Mesenchymal stem cell (in vitro differentiated cells and primary cell): Measurements from ENCODE around the gene GALNT2.

ENCODE experiments used
- DNase-seq: peaks from one replicate; pipeline ENCODE4 v3.0.0-alpha.2; 2013
- H2AFZ ChIP-seq: one replicate; pipeline ENCODE4 v1.6.1; 2013; ENCODE audit warnings: low read depth, mild to moderate bottlenecking, control low read depth, inconsistent platforms, low read length, moderate library complexity
- H2AK5ac ChIP-seq: 2 replicates; pipeline ENCODE4 v1.6.1; 2013; ENCODE audit warnings: low read length, moderate library complexity, mild to moderate bottlenecking, inconsistent platforms; ENCODE audit not compliant: severe bottlenecking
- H2BK120ac ChIP-seq: one replicate; pipeline ENCODE4 v1.6.1; 2013; ENCODE audit warnings: low read depth, mild to moderate bottlenecking, inconsistent platforms, low read length, moderate library complexity
- H2BK12ac ChIP-seq, 2 experiments: one replicate each; pipeline ENCODE4 v1.6.1; 2013; ENCODE audit warnings: inconsistent platforms in 2 of 2, low read length in 2 of 2, mild to moderate bottlenecking in 2 of 2, moderate library complexity in 2 of 2, control low read depth in 1 of 2
- H2BK15ac ChIP-seq: one replicate; pipeline ENCODE4 v1.6.1; 2013; ENCODE audit warnings: mild to moderate bottlenecking, low read depth, inconsistent platforms; ENCODE audit not compliant: poor library complexity, severe bottlenecking
- H2BK5ac ChIP-seq: 2 replicates; pipeline ENCODE4 v1.6.1; 2013; ENCODE audit warnings: low read depth, mild to moderate bottlenecking, low read length, control low read depth, inconsistent platforms; ENCODE audit not compliant: poor library complexity, severe bottlenecking
- H3K14ac ChIP-seq, 2 experiments: one replicate each; pipeline ENCODE4 v1.6.1; 2013; ENCODE audit warnings: inconsistent platforms in 2 of 2, low read length in 2 of 2, control low read depth in 1 of 2, mild to moderate bottlenecking in 1 of 2, moderate library complexity in 1 of 2
- H3K18ac ChIP-seq, 2 experiments: one replicate each; pipeline ENCODE4 v1.6.1; 2013; ENCODE audit warnings: inconsistent platforms in 2 of 2, low read length in 2 of 2, control low read depth in 1 of 2, low read depth in 1 of 2, mild to moderate bottlenecking in 1 of 2
- H3K23ac ChIP-seq, 2 experiments: one replicate each; pipeline ENCODE4 v1.6.1; 2013; ENCODE audit warnings: inconsistent platforms in 2 of 2, low read length in 2 of 2, mild to moderate bottlenecking in 2 of 2, moderate library complexity in 2 of 2, control low read depth in 1 of 2
- H3K27ac ChIP-seq: 2 replicates; pipeline ENCODE4 v1.5.1; 2013; ENCODE audit warnings: mild to moderate bottlenecking, moderate library complexity, low read length, control low read depth, inconsistent platforms; ENCODE audit not compliant: poor library complexity, severe bottlenecking
- H3K27me3 ChIP-seq, 2 experiments: 2 replicates each; pipeline versions ENCODE4 v1.6.1 to v1.7.0; 2013; ENCODE audit warnings: low read length in 2 of 2, mild to moderate bottlenecking in 2 of 2, moderate library complexity in 2 of 2, control low read depth in 1 of 2, inconsistent platforms in 1 of 2; ENCODE audit not compliant: control insufficient read depth in 1 of 2, insufficient read depth in 1 of 2
- H3K36me3 ChIP-seq, 2 experiments: 2 replicates each; pipeline versions ENCODE4 v1.6.1 to v1.7.0; 2013; ENCODE audit warnings: low read length in 2 of 2, control low read depth in 1 of 2, inconsistent platforms in 1 of 2, low read depth in 1 of 2, mild to moderate bottlenecking in 1 of 2; ENCODE audit not compliant: insufficient read depth in 2 of 2, control insufficient read depth in 1 of 2
- H3K4ac ChIP-seq, 2 experiments: one replicate each; pipeline ENCODE4 v1.6.1; 2013; ENCODE audit warnings: inconsistent platforms in 2 of 2, low read length in 2 of 2, mild to moderate bottlenecking in 2 of 2, moderate library complexity in 2 of 2, control low read depth in 1 of 2, low read depth in 1 of 2
- H3K4me1 ChIP-seq: 2 replicates; pipeline ENCODE4 v1.6.1; 2013; ENCODE audit warnings: low read depth, low read length, control low read depth; ENCODE audit not compliant: control insufficient read depth, insufficient read depth
- H3K4me2 ChIP-seq: 2 replicates; pipeline ENCODE4 v1.6.1; 2013; ENCODE audit warnings: low read length, mild to moderate bottlenecking, inconsistent platforms; ENCODE audit not compliant: poor library complexity, severe bottlenecking
- H3K4me3 ChIP-seq, 2 experiments: 2 replicates each; pipeline versions ENCODE4 v1.5.1 to v1.7.0; 2013; ENCODE audit warnings: low read length in 2 of 2, mild to moderate bottlenecking in 2 of 2, control low read depth in 1 of 2, low read depth in 1 of 2; ENCODE audit not compliant: insufficient read depth in 1 of 2
- H3K79me1 ChIP-seq: replicated peaks from 2 replicates; pipeline ENCODE4 v1.6.1; 2013; ENCODE audit warnings: mild to moderate bottlenecking, control low read depth, low read length, inconsistent platforms; ENCODE audit not compliant: poor library complexity, severe bottlenecking
- H3K9ac ChIP-seq: 2 replicates; pipeline ENCODE4 v1.7.0; 2013; ENCODE audit warnings: mild to moderate bottlenecking, low read length, moderate library complexity
- H3K9me3 ChIP-seq: 2 replicates; pipeline ENCODE4 v1.7.0; 2013; ENCODE audit warnings: mild to moderate bottlenecking, low read length; ENCODE audit not compliant: control insufficient read depth
- H4K8ac ChIP-seq: one replicate; pipeline ENCODE4 v1.6.1; 2013; ENCODE audit warnings: inconsistent platforms, mild to moderate bottlenecking, low read length, moderate library complexity
- H4K91ac ChIP-seq: one replicate; pipeline ENCODE4 v1.6.1; 2013; ENCODE audit warnings: mild to moderate bottlenecking, low read length, inconsistent platforms
- WGBS: methylation state at CpG from one replicate; pipeline ENCODE4 v1.1.7; 2013; ENCODE audit warnings: mixed read lengths; 5-methylcytosine and 5-hydroxymethylcytosine counted together

Gene GALNT2

GRCh38 chr1:230066031-230066430 lies 1.0 kb upstream of the GALNT2 start:
- H3K27me3 ChIP-seq, result no peaks in the 10 kb centered on the region
- no peak overlapping the region for H3K4me2 ChIP-seq
- H3K14ac ChIP-seq, result no peak overlapping the region
- WGBS, result 81% methylated on average over 3 of the region's 8 CpGs
- peak overlapping the region; percentile 87 for H3K9ac ChIP-seq
- no peak overlapping the region for H2BK12ac ChIP-seq
- DNase-seq, result no peak
- no peak overlapping the region for H2BK5ac ChIP-seq
- H3K23ac ChIP-seq, result no peak overlapping the region
- H3K4ac ChIP-seq, result no peak overlapping the region
- peaks cover 8% of the 10 kb centered on the region for H3K4me1 ChIP-seq
- no peak overlapping the region for H4K8ac ChIP-seq
- no peak overlapping the region for H2BK15ac ChIP-seq
- no peak overlapping the region for H3K18ac ChIP-seq
- H3K27ac ChIP-seq, result no peak overlapping the region
- H2AK5ac ChIP-seq, result no peak overlapping the region
- peak overlapping the region in 1 of 2 experiments; percentile 86 for H3K4me3 ChIP-seq
- no peak overlapping the region for H2AFZ ChIP-seq
- H4K91ac ChIP-seq, result no peak overlapping the region
- H3K9me3 ChIP-seq, result no peaks in the 10 kb centered on the region
- no peak overlapping the region for H2BK120ac ChIP-seq
- H3K36me3 ChIP-seq, result no peaks in the 10 kb centered on the region
- no peaks in the 10 kb centered on the region for H3K79me1 ChIP-seq

- peak overlapping the region; percentile 89 for H2BK15ac ChIP-seq
- peak overlapping the region; percentile 70 to 96 for H3K18ac ChIP-seq
- no peaks in the 10 kb centered on the region for H3K27me3 ChIP-seq
- no peak overlapping the region for H2BK5ac ChIP-seq
- peak overlapping the region; percentile 89 for H3K4me2 ChIP-seq
- H2AFZ ChIP-seq, result no peak overlapping the region
- peak overlapping the region; percentile 64 to 86 for H3K4ac ChIP-seq
- H3K79me1 ChIP-seq, result peaks cover 7% of the 10 kb centered on the region
- H4K91ac ChIP-seq, result peak overlapping the region; percentile 62
- peak overlapping the region in 1 of 2 experiments; percentile 54 for H3K23ac ChIP-seq
- peak overlapping the region in 1 of 2 experiments; percentile 71 for H3K14ac ChIP-seq
- H2BK120ac ChIP-seq, result peak overlapping the region; percentile 87
- peak overlapping the region; percentile 93 to 94 for H3K4me3 ChIP-seq
- no peak overlapping the region for H2AK5ac ChIP-seq
- no peaks in the 10 kb centered on the region for H3K9me3 ChIP-seq
- DNase-seq, result peak; percentile 75
- H3K36me3 ChIP-seq, result no peaks in the 10 kb centered on the region
- H3K27ac ChIP-seq, result no peak overlapping the region
- no peak overlapping the region for H2BK12ac ChIP-seq
- peak overlapping the region; percentile 41 for H4K8ac ChIP-seq
- 0% methylated on average over 18 of the region's 44 CpGs for WGBS
- peaks cover 13% of the 10 kb centered on the region for H3K4me1 ChIP-seq
- peak overlapping the region; percentile 93 for H3K9ac ChIP-seq
Observed at GRCh38 chr1:230067419-230067870, 407 bp downstream of the GALNT2 start.

- peak; percentile 54 for DNase-seq
- peak overlapping the region; percentile 93 to 94 for H3K4me3 ChIP-seq
- H3K9ac ChIP-seq, result peak overlapping the region; percentile 93
- H3K36me3 ChIP-seq, result no peaks in the 10 kb centered on the region
- peaks cover 16% of the 10 kb centered on the region for H3K4me1 ChIP-seq
- peak overlapping the region in 1 of 2 experiments; percentile 45 for H2BK12ac ChIP-seq
- H3K4me2 ChIP-seq, result peak overlapping the region; percentile 89
- peak overlapping the region in 1 of 2 experiments; percentile 37 for H3K14ac ChIP-seq
- no peak overlapping the region for H2BK5ac ChIP-seq
- H3K4ac ChIP-seq, result peak overlapping the region; percentile 46 to 86
- peak overlapping the region; percentile 37 to 66 for H3K23ac ChIP-seq
- H3K18ac ChIP-seq, result peak overlapping the region; percentile 70 to 96
- H3K9me3 ChIP-seq, result no peaks in the 10 kb centered on the region
- peak overlapping the region; percentile 29 for H2BK15ac ChIP-seq
- H4K91ac ChIP-seq, result peak overlapping the region; percentile 66
- no peaks in the 10 kb centered on the region for H3K27me3 ChIP-seq
- no peak overlapping the region for H2AFZ ChIP-seq
- H2BK120ac ChIP-seq, result peak overlapping the region; percentile 68
- H4K8ac ChIP-seq, result peak overlapping the region; percentile 27
- WGBS, result under 1% methylated on average over 59 of the region's 59 CpGs
- no peak overlapping the region for H2AK5ac ChIP-seq
- peaks cover 9% of the 10 kb centered on the region for H3K79me1 ChIP-seq
- H3K27ac ChIP-seq, result no peak overlapping the region
Observed at GRCh38 chr1:230067871-230068620, 1.0 kb downstream of the GALNT2 start.

GRCh38 chr1:230068621-230068873 lies 1.5 kb downstream of the GALNT2 start:
- Histone ChIP-seq H3K4me2 (peak overlapping the region; percentile 89), H4K91ac (no peak overlapping the region), H3K4ac (no peak overlapping the region), H2BK15ac (no peak overlapping the region), H2AK5ac (no peak overlapping the region), H3K79me1 (peaks cover 9% of the 10 kb centered on the region), H3K27ac (peak overlapping the region; percentile 1), H4K8ac (no peak overlapping the region), H3K4me3 (peak overlapping the region; percentile 93 to 94), H3K9me3 (no peaks in the 10 kb centered on the region), H2BK120ac (no peak overlapping the region), H3K27me3 (no peaks in the 10 kb centered on the region), H2AFZ (no peak overlapping the region), H3K18ac (no peak overlapping the region), H2BK5ac (no peak overlapping the region), H3K14ac (no peak overlapping the region), H2BK12ac (no peak overlapping the region), H3K9ac (peak overlapping the region; percentile 93), H3K23ac (no peak overlapping the region), H3K4me1 (peaks cover 18% of the 10 kb centered on the region), H3K36me3 (no peaks in the 10 kb centered on the region)
- WGBS, result 27% methylated on average over 9 of the region's 9 CpGs
- no peak for DNase-seq
